Small intestine (tissue), 7 donors: ENCODE data around the gene ERRFI1. TPM values are rescaled to one million over a fixed set of nuclear protein-coding genes. Genes with fewer than 3 reads are reported as not detected.

Source experiments
- DNase-seq, 2 donors: peaks; one replicate each; pipeline versions ENCODE4 v3.0.0 to v3.0.0-alpha.2; 2013
- FAIRE-seq: peaks from 2 replicates; lab custom pipeline; 2012; peaks lifted over from hg19 to GRCh38; lab: Jason Lieb, UNC
- H3K27ac ChIP-seq, 3 donors: one replicate each; pipeline ENCODE4 v1.5.1; 2013; ENCODE audit warnings: low read length in 2 of 3, mild to moderate bottlenecking in 2 of 3, control low read depth in 1 of 3, inconsistent platforms in 1 of 3, low read depth in 1 of 3, moderate library complexity in 1 of 3
- H3K27me3 ChIP-seq, 3 donors: one replicate each; pipeline ENCODE4 v1.6.1; 2013; ENCODE audit warnings: low read length in 3 of 3, inconsistent platforms in 1 of 3; ENCODE audit not compliant: control insufficient read depth in 3 of 3, insufficient read depth in 3 of 3
- H3K36me3 ChIP-seq, 3 donors: one replicate each; pipeline ENCODE4 v1.6.1; 2013; ENCODE audit warnings: low read length in 3 of 3, inconsistent platforms in 1 of 3, low read depth in 1 of 3, mild to moderate bottlenecking in 1 of 3, moderate library complexity in 1 of 3; ENCODE audit not compliant: control insufficient read depth in 3 of 3, insufficient read depth in 2 of 3
- H3K4me1 ChIP-seq, 3 donors: one replicate each; pipeline ENCODE4 v1.6.1; 2013; ENCODE audit warnings: low read length in 2 of 3, inconsistent platforms in 1 of 3, low read depth in 1 of 3, mild to moderate bottlenecking in 1 of 3, moderate library complexity in 1 of 3; ENCODE audit not compliant: control insufficient read depth in 3 of 3, insufficient read depth in 2 of 3
- H3K4me3 ChIP-seq, 3 donors: one replicate each; pipeline ENCODE4 v1.5.1; 2013; ENCODE audit warnings: low read length in 3 of 3, control low read depth in 1 of 3, inconsistent platforms in 1 of 3, low read depth in 1 of 3, mild to moderate bottlenecking in 1 of 3, moderate library complexity in 1 of 3
- H3K9me3 ChIP-seq, 2 donors: one replicate each; pipeline ENCODE4 v1.6.1; 2013; ENCODE audit warnings: low read depth in 1 of 2, low read length in 1 of 2; ENCODE audit not compliant: control insufficient read depth in 2 of 2, insufficient read depth in 1 of 2
- WGBS, 3 donors: extraction: QIAGEN DNeasy Blood & Tissue Kit; methylation state at CpG; one replicate each; pipeline ENCODE4 v1.1.7; 2013; 5-methylcytosine and 5-hydroxymethylcytosine counted together
- polyA plus RNA-seq, 4 donors: library from polyadenylated mRNA; stranded (reverse) in 3 of 4; unstranded in 1 of 4; fragments of 200-250 nt in 3 of 4; fragments of 120-200 nt in 1 of 4; gene quantifications; one replicate each; pipeline versions ENCODE4 v1.2.1 to v1.2.3, GENCODE V29; 2013
- donor health status: healthy with polysubstance abuse.
- donor health status: control.
- donor health status: control.
- donor health status: Bipolar disorder and iron deficiency.
- donor health status: healthy.

The ERRFI1 gene
- polyA plus RNA-seq, 4 donors = 22.8 to 39.1 (median 34.1) TPM

DNA sequence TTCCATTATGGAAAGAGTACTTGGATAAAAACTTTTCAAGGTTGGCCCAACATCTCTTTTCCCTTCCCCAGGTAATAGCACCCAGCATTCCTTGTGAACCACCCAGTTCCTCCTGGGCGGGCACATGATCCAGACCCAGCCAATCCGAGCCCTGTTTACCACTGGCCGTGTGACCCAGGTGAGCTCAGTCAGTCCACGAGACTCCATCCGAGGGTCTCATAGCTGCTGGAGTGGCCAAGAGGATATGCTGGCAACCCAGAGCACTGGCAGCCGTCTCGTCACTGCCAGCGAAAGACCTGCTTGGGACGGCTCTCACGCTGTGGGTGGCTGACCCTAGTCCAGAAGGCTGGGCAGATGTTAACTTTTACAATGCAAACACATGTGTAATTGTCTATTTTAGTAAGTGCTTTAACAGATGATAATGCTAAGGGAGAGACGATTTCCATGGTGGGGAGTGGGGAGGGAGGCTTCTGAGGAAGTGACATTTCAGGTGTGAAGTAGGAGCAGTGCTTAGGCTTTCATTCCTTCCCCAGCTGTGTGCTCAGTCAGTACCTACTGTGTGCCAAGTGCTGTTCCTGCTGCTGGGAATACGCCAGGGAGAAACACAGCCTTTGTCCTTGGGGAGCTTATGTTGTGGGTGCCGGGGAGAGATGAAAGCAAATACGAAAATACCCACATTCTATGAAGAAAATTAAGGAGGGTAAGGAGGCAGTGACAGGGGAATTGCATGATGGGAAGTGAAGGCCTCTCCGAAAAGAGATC is 40.1 kb downstream of the ERRFI1 start:
- H3K27ac ChIP-seq = no peak overlapping the region
- no peak overlapping the region for H3K4me3 ChIP-seq
- no peaks in the 10 kb centered on the region for H3K9me3 ChIP-seq
- 87 to 92% (median 91%) methylated on average over 15 of the region's 15 CpGs for WGBS, 3 donors
- H3K4me1 ChIP-seq = peaks cover 0 to 2% (median 0%) of the 10 kb centered on the region in 3 donors
- peaks cover 7 to 55% (median 19%) of the 10 kb centered on the region in 3 donors for H3K36me3 ChIP-seq
- FAIRE-seq (no peak), DNase-seq (no peak)
- no peaks in the 10 kb centered on the region for H3K27me3 ChIP-seq

DNA sequence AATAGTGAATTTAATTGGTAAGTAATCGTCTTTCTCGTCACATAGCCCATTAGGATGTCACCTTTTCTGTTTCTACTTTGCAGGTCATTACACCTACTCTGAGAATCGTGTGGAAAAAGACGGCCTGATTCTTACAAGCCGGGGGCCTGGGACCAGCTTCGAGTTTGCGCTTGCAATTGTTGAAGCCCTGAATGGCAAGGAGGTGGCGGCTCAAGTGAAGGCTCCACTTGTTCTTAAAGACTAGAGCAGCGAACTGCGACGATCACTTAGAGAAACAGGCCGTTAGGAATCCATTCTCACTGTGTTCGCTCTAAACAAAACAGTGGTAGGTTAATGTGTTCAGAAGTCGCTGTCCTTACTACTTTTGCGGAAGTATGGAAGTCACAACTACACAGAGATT is 41.3 kb downstream of the ERRFI1 start:
- H3K27ac ChIP-seq = no peak overlapping the region
- WGBS, 3 donors = 93 to 96% (median 95%) methylated on average over 15 of the region's 15 CpGs
- H3K36me3 ChIP-seq = peaks cover 7 to 64% (median 19%) of the 10 kb centered on the region in 3 donors
- no peaks in the 10 kb centered on the region for H3K9me3 ChIP-seq
- DNase-seq (no peak), FAIRE-seq (no peak)
- H3K27me3 ChIP-seq = no peaks in the 10 kb centered on the region
- no peak overlapping the region for H3K4me3 ChIP-seq
- peaks cover 0 to 2% (median 0%) of the 10 kb centered on the region in 3 donors for H3K4me1 ChIP-seq

DNA sequence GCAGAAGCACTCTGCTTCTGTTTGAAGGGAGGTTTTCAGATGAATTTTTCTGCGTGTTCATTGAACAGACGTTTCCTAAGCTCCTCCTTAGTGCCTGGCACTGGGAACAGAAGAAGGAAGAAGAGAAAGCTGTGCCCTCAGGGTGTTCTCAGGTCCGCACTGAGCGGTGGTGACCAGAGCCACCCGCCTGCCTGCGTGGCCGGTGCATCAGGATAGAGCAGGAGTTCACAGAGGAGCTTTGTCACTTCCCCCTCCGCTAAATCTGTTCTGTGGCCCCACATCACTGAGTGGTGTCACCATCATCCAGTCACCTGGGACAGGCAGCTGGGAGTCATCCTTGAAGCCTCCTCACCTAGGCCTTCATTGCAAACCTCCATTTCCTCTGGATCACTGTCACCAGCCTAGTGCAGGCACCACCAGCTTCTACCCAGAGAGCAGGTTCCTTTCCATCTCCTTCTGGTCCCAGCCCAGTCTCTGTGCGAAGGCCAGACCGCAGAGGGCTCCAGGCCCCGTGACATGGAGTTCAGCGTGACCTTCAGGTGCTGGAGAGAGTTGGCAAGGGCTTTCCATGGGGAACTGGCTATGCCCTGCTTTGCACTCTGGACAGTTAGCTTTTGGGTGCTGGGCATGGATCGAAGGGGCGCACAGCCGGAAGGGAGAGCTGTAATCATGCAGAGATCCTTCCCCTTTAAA is 42.9 kb downstream of the ERRFI1 start:
- H3K4me1 ChIP-seq = peaks cover 0 to 2% (median 0%) of the 10 kb centered on the region in 3 donors
- no peaks in the 10 kb centered on the region for H3K27me3 ChIP-seq
- H3K36me3 ChIP-seq = peaks cover 12 to 76% (median 21%) of the 10 kb centered on the region in 3 donors
- DNase-seq (no peak), FAIRE-seq (no peak)
- no peak overlapping the region for H3K4me3 ChIP-seq
- H3K27ac ChIP-seq = no peak overlapping the region
- 93 to 98% (median 95%) methylated on average over 15 of the region's 15 CpGs for WGBS, 3 donors
- H3K9me3 ChIP-seq = no peaks in the 10 kb centered on the region

- FAIRE-seq (no peak), DNase-seq (no peak)
- Histone ChIP-seq H3K27me3 (no peaks in the 10 kb centered on the region), H3K36me3 (peaks cover 12 to 72% (median 16%) of the 10 kb centered on the region in 3 donors), H3K4me3 (no peak overlapping the region), H3K27ac (no peak overlapping the region), H3K4me1 (peaks cover 0 to 2% (median 0%) of the 10 kb centered on the region in 3 donors), H3K9me3 (no peaks in the 10 kb centered on the region)
- WGBS, 3 donors = 87 to 90% (median 88%) methylated on average over 7 of the region's 7 CpGs
Observed at GRCh38 chr1:7980984-7981383, 45.1 kb downstream of the ERRFI1 start.

DNA sequence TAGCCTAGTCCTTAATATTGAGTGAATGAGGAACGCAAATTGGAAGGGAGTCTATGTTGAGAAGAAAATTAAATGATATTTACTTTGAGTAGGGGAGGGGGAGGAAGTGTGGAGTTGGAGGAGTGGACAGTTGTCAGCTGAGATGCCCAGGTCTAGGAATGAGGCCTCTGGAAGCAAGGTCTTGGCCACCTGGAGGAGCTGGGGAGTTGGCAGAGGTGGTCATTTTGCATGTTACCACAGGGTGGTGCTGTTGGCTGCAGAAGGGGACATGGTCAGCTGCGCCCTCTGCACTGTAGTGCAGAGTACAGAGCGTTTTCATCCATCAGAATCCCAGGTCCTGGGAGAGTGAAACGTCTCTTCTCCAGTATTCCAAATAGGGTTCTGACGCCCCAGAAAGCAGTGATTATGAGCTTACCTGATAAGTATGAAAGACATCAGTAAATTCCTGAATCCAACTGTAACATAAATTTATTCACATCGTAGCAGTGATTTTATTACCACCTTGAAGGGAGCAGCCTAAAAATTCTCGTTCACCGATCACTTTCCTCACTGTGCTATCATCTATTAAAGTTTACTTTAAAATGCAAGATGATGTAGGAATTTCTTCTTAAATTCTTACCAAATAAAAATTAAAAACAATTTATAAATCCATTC is 50.8 kb downstream of the ERRFI1 start:
- H3K36me3 ChIP-seq = peaks cover 12 to 64% (median 20%) of the 10 kb centered on the region in 3 donors
- WGBS, 3 donors = 54 to 66% (median 65%) methylated on average over 8 of the region's 8 CpGs

DNA sequence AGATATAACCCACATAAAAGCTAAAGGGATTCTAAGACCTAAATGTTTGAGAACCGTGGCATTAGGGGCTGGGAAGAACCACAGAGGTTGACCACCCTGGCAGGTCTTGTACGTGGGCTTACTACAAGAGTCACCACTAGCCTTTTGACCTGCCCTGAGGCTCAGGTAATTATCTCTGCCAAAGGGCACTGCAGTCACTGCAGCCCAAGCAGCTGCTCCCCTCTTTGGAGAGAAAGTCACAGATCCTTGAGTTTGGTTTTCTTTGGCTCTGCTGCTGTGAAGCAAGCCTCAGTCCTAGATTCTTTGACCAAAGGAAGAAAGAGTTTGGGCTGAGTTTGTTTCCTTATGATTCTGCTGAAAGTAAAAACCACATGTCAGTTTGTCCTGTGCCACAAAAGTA is 53.0 kb downstream of the ERRFI1 start:
- H3K27ac ChIP-seq = no peak overlapping the region
- 96 to 97% (median 96%) methylated on average over 2 of the region's 2 CpGs for WGBS, 3 donors

More for the DNA sequence above, 50.8 kb downstream of the ERRFI1 start:
- no peaks in the 10 kb centered on the region for H3K4me1 ChIP-seq
- no peak overlapping the region for H3K27ac ChIP-seq
- no peaks in the 10 kb centered on the region for H3K9me3 ChIP-seq
- FAIRE-seq = no peak
- peak; percentile 84 to 87 for DNase-seq
- H3K4me3 ChIP-seq = no peak overlapping the region
- no peaks in the 10 kb centered on the region for H3K27me3 ChIP-seq

GRCh38 chr1:7972285-7972684 is 53.8 kb downstream of the ERRFI1 start:
- no peak for DNase-seq

More for the DNA sequence above, 53.0 kb downstream of the ERRFI1 start:
- no peaks in the 10 kb centered on the region for H3K27me3 ChIP-seq
- no peak for DNase-seq
- H3K4me3 ChIP-seq = no peak overlapping the region
- no peak for FAIRE-seq
- H3K4me1 ChIP-seq = no peaks in the 10 kb centered on the region
- H3K9me3 ChIP-seq = no peaks in the 10 kb centered on the region
- peaks cover 11 to 55% (median 21%) of the 10 kb centered on the region in 3 donors for H3K36me3 ChIP-seq

DNA sequence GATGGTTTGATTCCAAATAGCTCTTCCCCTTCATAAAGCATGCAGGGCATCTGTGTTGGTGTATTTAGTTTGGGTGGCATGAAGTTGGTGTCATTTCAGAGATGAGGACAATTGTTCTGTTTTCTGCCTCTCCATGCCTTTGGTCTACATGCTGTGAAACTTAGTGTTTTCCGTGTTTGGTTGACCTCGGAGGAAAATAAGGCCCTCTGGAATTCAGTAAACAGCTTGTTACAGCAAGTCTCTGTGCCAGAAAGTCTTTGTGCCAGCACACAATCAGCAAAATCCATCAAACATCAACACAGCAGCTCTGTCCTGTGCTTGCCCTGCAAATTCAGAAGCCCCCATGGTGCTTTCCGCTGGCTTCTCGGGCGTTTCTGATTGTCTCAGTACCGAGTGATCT is 55.1 kb downstream of the ERRFI1 start:
- no peak for DNase-seq
- H3K27me3 ChIP-seq = no peaks in the 10 kb centered on the region
- no peak overlapping the region for H3K27ac ChIP-seq
- no peaks in the 10 kb centered on the region for H3K9me3 ChIP-seq
- no peak for FAIRE-seq
- no peaks in the 10 kb centered on the region for H3K4me1 ChIP-seq
- H3K4me3 ChIP-seq = no peak overlapping the region
- 88 to 96% (median 90%) methylated on average over 6 of the region's 6 CpGs for WGBS, 3 donors
- H3K36me3 ChIP-seq = peaks cover 11 to 56% (median 22%) of the 10 kb centered on the region in 3 donors

More at GRCh38 chr1:7972285-7972684, 53.8 kb downstream of the ERRFI1 start:
- Histone ChIP-seq H3K27ac (no peak overlapping the region), H3K4me1 (no peaks in the 10 kb centered on the region), H3K36me3 (peaks cover 11 to 56% (median 21%) of the 10 kb centered on the region in 3 donors), H3K27me3 (no peaks in the 10 kb centered on the region), H3K4me3 (no peak overlapping the region), H3K9me3 (no peaks in the 10 kb centered on the region)
- 95 to 97% (median 97%) methylated on average over 5 of the region's 5 CpGs for WGBS, 3 donors
- no peak for FAIRE-seq
